OCI-M2 (cell line): Measurements from ENCODE around the gene RANBP9.

Source experiments
- DNase-seq: peaks from one replicate; lab custom pipeline; 2025; ENCODE audit not compliant: unreplicated experiment; lab: John Stamatoyannopoulos, UW

Gene RANBP9

DNA sequence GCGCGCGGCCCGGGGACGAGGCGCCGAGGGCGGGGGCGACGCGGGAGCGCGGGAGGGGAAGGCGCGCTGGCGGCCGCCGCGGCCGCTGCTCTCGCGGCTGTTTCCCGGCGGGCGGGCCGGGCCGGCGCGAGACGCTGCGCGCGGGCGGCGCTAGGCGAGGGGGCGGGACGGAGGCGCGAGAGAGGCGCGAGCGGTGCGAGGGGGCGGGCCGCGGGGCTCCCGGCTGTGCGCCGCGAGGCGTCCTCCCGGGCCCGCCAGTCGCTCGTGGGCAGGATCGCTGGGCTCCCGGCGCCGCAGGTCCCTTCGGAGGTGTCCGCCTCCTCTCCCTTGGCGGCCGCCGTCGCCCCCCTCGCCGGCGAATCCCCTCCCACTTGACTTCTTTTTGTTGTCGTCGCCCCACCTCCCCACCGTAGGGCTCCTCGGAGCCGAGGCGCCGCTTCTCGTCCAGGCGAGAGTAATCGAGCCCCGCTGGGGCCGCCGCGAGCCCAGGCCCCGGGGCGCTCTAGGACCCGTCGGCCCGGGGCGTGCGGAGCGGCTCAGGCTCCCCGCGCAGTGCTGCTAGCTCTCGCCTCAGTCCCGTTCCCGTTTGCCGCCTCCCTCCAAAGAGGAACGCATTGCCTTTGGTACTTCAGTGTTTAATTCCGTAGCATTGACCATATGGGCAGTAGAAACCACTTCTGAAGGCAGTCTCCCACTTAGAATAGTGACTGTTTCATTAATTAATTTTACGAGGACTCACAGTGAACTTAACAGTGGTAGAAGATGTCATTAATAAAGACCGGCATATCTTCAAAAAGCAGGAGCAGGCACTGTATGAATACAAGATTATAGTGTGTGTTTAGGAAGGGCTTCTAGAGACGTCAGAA, at the start of gene RANBP9:
Gene RANBP9 (minus strand): TSS at position 103 of the 866 bp plus-strand sequence. CDS start 330 bp downstream, outside the sequence.
- peak; percentile 71 for DNase-seq

DNA sequence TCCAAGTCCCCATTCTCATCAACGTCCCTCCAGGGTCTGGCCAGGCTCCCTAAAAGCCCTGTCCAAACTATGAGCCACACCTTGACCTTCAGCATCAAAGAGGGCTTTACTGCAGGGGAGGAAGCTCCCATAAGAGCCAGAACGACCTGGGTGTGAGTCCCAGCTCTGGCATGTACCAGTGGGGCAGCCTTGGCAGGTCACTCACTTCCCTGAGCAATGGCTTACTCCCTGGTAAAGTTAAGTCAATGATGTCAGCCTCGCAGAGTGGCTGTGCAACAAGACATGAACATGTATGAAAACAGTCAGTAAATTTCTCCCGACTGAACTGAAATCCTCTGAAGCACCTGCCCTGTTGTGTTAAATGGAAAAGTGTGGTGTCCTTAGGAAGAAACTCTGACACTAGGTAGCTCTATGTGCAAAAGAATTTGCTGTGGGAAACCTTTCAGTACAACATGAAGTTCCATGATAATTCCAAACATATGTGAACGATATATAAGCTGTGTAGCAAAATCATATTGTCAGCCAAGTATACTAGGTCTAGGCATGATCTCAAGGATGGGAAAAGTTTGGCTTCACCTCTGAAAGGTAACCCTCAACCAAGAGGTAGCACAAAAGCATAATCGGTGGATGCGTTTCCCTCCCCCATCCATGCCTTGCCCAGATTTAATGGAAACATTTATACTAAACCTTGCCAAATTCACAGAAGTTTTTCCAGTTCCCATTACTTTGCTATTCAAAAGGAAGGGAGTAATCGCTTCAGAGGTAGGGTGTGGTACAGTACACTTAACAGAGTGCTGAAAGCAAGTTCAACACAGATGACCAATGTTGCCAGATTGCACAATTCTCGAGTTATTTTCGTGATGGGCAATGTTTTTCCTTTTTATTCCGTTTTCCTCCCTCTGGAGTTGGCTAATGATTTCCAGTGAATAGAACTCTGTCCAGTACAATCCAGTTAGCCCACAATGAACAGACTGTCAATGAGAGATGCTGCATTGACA, 49.0 kb upstream of the RANBP9 start:
- DNase-seq, result no peak

DNA sequence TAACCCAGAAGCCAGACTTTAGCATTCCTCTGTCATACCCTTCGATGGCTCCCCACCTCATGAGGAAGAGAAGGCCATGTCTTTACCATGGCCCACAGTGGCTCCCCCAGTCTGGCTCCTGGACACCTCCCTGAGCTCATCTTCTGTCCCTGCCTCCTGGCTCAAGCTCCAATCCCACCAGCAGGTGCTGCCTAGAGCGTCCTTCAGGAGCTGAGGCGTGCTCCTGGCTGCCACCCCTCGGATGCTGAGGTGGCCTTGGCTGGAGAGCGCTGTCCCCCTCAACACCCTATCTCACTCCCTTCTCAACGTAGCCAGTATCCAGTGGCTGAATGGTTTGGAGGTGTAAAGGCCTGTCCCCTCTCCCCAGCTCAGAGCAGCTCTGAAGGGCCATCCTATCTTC, 47.4 kb upstream of the RANBP9 start:
- no peak for DNase-seq

DNA sequence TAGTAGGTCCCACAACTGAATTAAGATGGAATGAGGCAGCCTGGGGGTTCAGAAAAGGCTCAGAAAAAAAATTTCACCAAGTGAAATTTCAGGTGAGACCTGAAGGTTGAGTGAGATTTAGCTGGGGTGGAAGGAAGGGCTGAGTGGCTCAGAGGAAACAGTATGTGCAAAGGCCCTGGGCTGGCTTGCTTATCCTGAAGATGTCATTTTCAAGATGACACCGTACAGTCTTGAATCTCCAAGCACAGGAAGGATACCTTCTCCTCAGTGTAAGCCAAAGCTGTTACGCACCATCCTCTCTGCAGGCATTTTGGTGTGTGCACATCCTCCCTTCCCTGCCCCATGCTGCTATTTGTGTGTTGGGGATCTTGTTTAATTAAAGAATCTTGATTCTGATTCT, 43.0 kb upstream of the RANBP9 start:
- no peak for DNase-seq

DNA sequence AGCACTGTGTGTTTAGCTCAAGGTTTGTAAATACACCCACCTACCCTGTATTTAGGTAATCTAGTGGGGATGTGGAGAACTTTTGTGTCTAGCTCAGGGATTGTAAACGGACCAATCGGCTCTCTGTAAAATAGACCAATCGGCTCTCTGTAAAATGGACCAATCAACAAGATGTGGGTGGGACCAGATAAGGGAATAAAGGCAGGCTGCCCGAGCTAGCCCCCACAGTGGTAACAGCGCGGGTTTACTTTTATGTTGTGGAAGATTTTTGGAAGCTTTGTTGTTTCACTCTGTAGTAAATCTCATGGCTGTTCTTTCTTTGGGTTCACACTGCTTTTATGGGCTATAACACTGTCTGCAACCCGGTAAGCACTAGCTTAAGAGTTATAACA, 32.1 kb upstream of the RANBP9 start:
- no peak for DNase-seq

DNA sequence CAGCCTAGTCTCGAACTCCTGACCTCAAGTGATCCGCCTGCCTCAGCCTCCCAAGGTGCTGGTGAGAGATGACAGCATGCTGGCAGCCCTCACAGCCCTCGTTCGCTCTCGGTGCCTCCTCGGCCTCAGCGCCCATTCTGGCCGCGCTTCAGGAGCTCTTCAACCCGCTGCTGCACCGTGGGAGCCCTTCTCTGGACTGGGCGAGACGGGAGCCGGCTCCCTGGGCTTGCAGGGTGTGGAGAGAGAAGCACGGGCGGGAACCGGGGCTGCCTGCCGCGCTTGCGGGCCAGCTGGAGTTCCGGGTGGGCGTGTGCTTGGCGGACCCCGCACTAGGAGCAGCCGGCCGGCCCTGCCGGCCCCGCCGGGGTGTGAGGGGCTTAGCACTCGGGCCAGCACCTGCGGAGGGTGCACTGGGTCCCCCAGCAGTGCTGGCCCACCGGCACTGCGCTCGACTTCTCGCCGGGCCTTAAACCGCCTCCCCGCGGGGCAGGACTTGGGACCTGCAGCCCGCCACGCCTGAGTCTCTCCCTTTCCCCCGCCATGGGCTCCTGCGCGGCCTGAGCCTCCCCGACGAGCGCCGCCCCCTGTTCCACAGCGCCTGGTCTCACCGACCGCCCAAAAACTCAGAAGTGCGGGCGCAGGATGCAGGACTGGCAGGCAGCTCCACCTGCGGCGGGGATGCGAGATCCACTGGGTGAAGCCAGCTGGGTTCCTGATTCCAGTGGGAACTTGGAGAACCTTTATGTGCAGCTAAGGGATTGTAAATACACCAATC, 31.5 kb upstream of the RANBP9 start:
- DNase-seq, result no peak

DNA sequence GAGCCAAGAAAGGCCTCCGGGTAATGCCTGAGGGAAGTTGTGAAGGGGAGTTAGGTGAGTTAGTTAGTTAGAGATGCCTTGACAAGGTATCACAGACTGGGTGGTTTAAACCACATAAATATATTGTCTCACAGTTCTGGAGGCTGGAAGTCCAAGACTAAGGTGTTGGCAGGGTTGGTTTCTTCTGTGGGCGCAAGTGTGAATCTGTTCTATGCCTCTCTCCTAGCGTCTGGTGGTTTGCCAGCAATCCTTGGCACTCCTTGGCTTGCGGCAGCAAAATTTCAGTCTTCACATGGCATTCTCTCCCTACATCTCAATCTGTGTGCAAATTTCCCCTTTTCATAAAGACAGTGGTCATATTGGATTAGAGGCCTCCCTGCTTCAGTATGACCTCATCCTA, 29.7 kb upstream of the RANBP9 start:
- no peak for DNase-seq

DNA sequence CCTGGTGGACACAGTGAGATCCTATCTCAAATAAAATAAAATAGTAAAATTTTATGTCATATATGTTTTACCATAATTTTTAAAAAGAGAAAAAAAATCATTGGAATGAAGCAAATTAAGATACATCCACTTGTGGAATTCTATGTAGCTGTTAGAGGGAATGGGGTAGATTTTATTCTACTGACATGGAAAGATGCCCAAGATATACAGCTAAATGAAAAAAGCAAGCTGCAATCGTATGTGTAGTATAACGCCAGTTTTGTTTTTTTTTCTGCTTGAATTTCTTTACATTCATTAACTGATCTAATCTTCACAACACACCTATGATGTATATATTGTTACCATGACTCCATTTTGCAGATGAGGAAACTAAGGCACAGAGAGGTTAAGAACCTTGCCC, 23.4 kb upstream of the RANBP9 start:
- DNase-seq, result no peak

DNA sequence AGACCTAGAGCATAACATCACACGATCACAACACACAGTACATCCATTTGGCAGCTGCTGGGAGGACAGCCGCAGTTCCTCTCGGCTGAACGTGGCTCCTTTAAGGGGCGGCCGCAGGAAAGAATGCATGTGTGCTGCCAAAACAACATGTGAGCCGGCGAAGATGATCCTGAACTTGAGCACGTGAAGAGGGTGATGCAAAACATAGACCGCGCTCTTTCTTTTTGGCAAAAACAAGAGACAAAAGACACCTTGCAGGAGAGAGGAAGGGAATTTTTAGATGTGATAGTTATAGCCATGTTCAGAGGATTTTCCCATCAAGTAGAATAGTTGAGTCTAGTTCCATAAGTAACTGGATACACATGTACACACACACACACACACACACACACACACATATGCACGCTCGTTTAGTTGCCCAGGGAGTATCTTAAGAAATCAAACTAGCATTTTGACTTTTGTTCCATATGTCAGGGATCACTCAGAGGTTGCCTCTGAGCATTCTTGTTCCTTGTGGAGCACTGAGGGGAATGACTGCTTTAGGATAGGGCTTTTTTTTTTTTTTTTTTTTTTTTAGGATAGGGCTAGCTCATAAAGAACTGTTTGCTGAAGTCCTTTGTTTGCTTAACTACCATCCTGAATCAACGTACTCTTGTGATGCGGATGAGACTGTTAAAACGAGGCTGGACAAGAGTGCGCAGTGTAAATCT, 21.7 kb upstream of the RANBP9 start:
- DNase-seq, result no peak

DNA sequence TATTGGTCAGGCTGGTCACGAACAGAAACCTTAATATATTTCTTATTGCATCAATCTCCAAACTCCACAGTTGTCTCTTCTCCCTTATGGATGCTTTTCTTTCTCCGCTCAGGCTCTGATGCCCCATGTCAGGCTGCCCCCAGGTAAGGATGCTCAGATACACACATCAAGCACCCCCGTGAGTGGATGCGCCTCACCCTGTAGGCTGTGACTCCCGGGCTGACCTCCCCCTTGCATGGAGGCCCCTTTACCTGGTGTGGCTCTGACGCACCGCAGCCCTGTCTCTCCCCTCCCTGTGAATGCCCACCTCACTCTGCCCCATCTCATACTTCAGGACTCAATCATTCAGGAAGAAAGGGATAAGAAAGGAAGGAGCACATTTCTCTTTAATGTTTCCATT, 19.1 kb upstream of the RANBP9 start:
- no peak for DNase-seq

DNA sequence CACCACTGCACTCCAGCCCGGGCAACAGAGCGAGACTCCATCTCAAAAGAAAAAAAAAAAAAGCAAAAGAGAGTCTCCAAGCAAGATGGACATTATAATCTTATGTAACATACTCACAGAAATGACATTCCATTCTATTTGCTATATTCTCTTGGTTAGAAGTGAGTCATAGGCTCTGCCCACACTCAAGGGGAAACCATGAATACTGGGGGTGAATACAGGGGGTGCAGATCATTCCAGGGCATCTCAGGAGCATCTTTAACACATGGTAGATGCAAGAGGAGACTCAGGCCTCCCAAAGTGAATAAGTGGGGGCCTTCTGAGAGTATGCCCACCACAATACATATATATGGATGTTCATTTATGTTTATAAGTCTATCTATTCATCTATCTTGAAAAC, 18.3 kb upstream of the RANBP9 start:
- no peak for DNase-seq

DNA sequence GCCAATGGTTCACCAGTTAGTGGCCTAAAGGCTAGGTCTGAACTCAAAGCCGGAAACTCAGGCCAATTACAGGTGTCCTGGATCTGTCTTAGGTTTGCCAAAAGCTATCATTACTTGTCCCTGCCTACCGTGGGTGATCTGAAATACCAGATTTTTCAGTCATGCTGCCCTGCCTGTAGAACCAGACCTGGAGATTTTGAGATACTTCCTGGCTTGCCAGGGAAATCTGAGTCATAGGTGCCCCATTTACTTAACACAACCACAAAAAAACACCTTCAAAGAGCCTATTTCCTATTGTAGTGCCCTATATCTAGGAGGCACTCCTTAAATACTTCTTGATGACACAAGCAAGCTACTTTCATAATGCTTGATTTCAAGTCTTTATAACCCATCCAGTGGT, 13.9 kb upstream of the RANBP9 start:
- no peak for DNase-seq

DNA sequence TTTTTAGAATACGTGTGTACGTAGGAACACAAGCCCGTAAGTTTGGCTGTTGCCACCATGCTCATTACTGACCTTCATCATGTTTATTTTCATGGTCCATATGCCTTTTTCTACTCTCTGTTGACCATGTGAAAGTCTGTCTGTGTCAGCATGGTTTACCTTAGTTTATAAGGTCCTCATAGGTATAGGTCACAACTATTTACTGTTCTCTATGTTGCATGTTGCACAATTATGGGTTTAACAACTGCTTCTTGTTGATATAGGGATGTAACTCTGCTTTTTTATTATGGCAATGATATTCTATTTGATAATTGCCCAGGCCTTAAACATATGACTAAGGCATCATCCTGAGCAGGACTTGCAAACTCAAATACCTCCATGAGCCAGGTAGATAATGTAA, 13.4 kb upstream of the RANBP9 start:
- no peak for DNase-seq

DNA sequence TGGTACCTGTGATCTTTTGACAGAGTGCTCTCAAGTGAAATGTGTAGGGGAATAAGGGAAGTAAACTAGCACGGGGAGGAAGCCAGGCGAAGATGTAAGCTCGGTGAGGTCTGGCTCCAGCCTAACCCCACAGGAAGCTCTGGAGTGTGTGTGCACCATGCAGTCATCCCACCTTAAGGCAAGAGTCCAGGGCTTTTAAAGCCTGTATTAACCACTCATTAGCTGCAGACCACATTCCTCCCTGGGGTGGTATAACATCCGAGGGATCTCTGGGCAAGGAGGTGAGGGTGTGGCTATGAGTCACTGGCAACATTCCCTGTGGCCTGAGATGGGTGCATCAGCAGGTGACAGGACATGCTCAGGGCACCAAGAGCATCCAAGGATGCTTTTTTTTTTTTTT, 12.5 kb upstream of the RANBP9 start:
- DNase-seq, result no peak

DNA sequence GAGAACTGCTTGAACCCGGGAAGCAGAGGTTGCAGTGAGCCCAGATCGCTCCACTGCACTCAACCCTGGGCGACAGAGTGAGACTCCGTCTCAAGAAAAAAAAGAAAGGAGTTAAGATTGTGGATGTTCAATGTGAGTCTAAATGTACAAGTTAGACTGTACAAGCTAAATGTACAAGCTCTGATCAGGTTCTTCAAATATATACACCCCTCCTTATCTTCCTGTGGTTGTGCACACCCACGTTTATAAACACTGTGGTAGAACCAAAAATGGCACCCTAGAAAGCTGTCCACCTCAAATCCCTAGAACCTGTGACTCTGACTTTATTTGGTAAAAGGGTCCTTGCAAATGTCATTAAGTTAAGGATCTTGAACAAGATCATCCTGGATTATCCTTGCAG, 11.2 kb upstream of the RANBP9 start:
- DNase-seq, result no peak

DNA sequence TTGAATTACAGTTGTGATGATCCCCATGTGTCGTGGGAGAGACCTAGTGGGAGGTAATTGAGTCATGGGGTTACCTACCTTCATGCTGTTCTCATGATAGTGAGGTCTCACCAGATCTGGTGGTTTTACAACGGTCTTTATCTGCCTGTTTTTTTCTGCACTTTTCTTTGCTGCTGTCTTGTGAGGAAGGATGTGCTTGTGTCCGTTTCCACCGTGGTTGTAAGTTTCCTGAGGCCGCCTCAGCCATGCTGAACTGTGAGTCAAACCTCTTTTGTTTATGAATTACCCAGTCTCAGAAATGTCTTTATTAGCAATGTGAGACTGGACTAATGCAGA, 6.5 kb upstream of the RANBP9 start:
- no peak for DNase-seq

DNA sequence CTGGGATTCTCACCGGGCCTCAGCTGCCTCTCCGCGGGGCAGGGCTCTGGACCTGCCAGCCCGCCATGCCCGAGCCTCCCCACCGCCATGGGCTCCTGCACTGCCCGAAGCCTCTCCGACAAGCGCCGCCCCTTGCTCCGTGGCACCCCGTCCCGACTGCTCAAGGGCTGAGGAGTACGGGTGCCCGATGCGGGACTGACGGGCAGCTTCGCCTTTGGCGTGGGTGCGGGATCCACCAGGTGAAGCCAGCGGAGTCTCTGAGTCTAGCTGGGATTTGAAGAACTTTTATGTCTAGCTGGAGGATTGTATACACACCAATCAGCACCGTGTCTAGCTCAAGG, 5.3 kb upstream of the RANBP9 start:
- DNase-seq, result no peak

DNA sequence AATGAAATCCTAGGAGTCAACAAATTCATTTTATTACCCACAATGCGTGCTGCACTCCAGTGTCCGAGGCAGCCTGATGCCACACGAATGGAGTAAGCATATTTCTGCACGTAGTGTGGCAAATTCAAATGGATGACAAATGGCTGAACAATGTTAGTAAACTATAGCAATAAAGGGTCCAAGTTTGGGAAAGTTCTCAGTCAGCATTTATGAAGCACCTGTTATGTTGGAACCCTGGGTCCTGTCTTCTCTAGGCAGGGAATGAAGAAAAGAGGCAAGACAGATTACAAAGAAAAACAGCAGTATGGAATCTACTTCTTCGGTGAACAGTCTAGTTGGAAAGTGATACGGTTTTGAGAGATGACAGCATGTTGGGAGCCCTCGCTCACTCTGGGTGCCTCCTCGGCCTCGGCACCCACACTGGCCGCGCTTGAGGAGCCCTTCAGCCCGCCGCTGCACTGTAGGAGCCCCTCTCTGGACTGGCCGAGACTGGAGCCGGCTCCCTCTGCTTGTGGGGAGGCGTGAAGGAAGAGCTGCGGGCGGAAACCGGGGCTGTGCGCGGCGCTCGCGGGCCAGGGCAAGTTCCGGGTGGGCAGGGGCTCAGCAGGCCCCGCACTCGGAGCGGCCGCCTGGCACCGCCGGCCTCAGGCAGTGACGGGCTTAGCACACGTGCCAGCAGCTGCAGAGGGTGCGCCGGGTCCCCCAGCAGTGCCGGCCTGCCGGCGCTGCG, 4.8 kb upstream of the RANBP9 start:
- no peak for DNase-seq

DNA sequence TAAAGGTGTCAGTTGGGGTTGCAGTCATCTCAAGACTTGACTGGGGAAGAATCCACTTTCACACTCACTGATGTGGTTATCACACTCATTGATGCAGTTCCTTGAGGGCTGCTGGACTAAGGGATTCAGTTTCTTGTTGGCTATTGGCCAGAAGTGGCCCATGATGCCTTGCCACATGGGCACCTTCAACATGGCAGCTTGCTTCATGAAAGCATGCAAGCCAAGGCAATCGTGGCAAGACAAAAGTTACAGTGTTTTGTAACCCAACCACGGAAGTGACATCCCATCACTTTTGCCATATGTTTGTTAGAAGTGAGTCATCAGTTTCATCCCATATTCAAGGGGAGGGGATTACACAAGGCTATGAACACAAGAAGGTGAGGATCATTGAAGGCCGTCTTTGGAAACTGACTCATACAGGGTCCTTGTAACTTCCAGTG, 3.8 kb upstream of the RANBP9 start:
- no peak for DNase-seq

DNA sequence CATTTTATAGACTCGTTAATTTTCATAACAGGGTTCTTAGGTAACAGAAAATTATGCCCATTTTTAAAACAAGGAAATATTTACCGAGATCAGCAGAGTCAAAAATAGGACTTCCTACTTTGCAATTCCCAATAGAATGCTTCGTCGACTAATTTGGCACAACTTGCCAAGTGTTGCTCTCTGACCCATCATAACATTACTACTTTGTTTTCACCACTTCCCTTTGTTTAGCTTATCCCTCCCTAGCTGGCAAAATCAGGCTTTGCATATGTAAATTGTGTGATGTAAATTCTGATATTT, 914 bp upstream of the RANBP9 start:
- DNase-seq, result no peak
